ENCODE data around the gene SYT8.

Gene SYT8

GRCh38 chr11:1844221-1845094 lies 9.7 kb downstream of the SYT8 start:
- Histone ChIP-seq H3K4me2 (ENCODE audit: low read length) (peak overlapping the region; percentile 46), H3K9me2 (replicated peaks; ENCODE audit: control insufficient read depth, low read length) (no peaks in the 10 kb centered on the region), H4K20me1 (ENCODE audit: control insufficient read depth, insufficient read depth, low read depth, low read length) (no peaks in the 10 kb centered on the region), H3K9me3 (ENCODE audit: control insufficient read depth, insufficient read depth, low read length) (no peaks in the 10 kb centered on the region), H3K79me2 (ENCODE audit: control insufficient read depth, low read length) (no peaks in the 10 kb centered on the region), H3K4me3 (ENCODE audit: low read length) (0 out of 2 replicates have a peak overlapping the region, but pooled peaks have one; percentile 24), H3K27me3 (ENCODE audit: control insufficient read depth, low read length) (peaks cover 9% of the 10 kb centered on the region; the same call in 1 of the 2 replicates), H3K4me1 (ENCODE audit: control insufficient read depth, low read length) (peaks cover 37% of the 10 kb centered on the region), H3F3A (ENCODE audit: control insufficient read depth, insufficient read depth) (peaks cover 2% of the 10 kb centered on the region; the same call in 1 of the 2 replicates), H3K27ac (ENCODE audit: low read depth, low read length) (no peak overlapping the region), H3K36me3 (ENCODE audit: control insufficient read depth, low read length) (no peaks in the 10 kb centered on the region)
- TF ChIP-seq CTCF (IDR thresholded peaks at IDR 0.05; ENCODE audit: low read depth, low read length, poor library complexity, severe bottlenecking) (no peak), EZH2phosphoT487 (IDR thresholded peaks at IDR 0.05; ENCODE audit: borderline replicate concordance, low read length) (no peak)

GRCh38 chr11:1845095-1845429 lies 10.3 kb downstream of the SYT8 start:
- peak overlapping the region; percentile 46; the same call in 1 of the 2 replicates for H3K4me2 ChIP-seq (ENCODE audit: low read length)
- TF ChIP-seq CTCF (IDR thresholded peaks at IDR 0.05; ENCODE audit: low read depth, low read length, poor library complexity, severe bottlenecking) (no peak), EZH2phosphoT487 (IDR thresholded peaks at IDR 0.05; ENCODE audit: borderline replicate concordance, low read length) (no peak)

GRCh38 chr11:1845561-1846452 lies 11.0 kb downstream of the SYT8 start:
- Histone ChIP-seq H3K79me2 (ENCODE audit: control insufficient read depth, low read length) (no peaks in the 10 kb centered on the region), H3K4me1 (ENCODE audit: control insufficient read depth, low read length) (peaks cover 38% of the 10 kb centered on the region), H3K4me2 (ENCODE audit: low read length) (no peak overlapping the region), H3K4me3 (ENCODE audit: low read length) (no peak overlapping the region), H4K20me1 (ENCODE audit: control insufficient read depth, insufficient read depth, low read depth, low read length) (no peaks in the 10 kb centered on the region), H3K9me3 (ENCODE audit: control insufficient read depth, insufficient read depth, low read length) (no peaks in the 10 kb centered on the region), H3F3A (ENCODE audit: control insufficient read depth, insufficient read depth) (peaks cover 2% of the 10 kb centered on the region; the same call in 1 of the 2 replicates), H3K9me2 (replicated peaks; ENCODE audit: control insufficient read depth, low read length) (no peaks in the 10 kb centered on the region), H3K36me3 (ENCODE audit: control insufficient read depth, low read length) (no peaks in the 10 kb centered on the region), H3K27me3 (ENCODE audit: control insufficient read depth, low read length) (peaks cover 9% of the 10 kb centered on the region; the same call in 1 of the 2 replicates), H3K27ac (ENCODE audit: low read depth, low read length) (no peak overlapping the region)
- TF ChIP-seq EZH2phosphoT487 (IDR thresholded peaks at IDR 0.05; ENCODE audit: borderline replicate concordance, low read length): no peak
- no peak for TF ChIP-seq CTCF (IDR thresholded peaks at IDR 0.05; ENCODE audit: low read depth, low read length, poor library complexity, severe bottlenecking)

More at GRCh38 chr11:1845095-1845429, 10.3 kb downstream of the SYT8 start:
- H3K79me2 ChIP-seq (ENCODE audit: control insufficient read depth, low read length): no peaks in the 10 kb centered on the region
- H3K9me2 ChIP-seq (replicated peaks; ENCODE audit: control insufficient read depth, low read length): no peaks in the 10 kb centered on the region
- peaks cover 9% of the 10 kb centered on the region; the same call in 1 of the 2 replicates for H3K27me3 ChIP-seq (ENCODE audit: control insufficient read depth, low read length)
- no peak overlapping the region for H3K27ac ChIP-seq (ENCODE audit: low read depth, low read length)
- no peaks in the 10 kb centered on the region for H4K20me1 ChIP-seq (ENCODE audit: control insufficient read depth, insufficient read depth, low read depth, low read length)
- peaks cover 37% of the 10 kb centered on the region for H3K4me1 ChIP-seq (ENCODE audit: control insufficient read depth, low read length)
- H3K4me3 ChIP-seq (ENCODE audit: low read length): no peak overlapping the region
- H3K9me3 ChIP-seq (ENCODE audit: control insufficient read depth, insufficient read depth, low read length): no peaks in the 10 kb centered on the region
- H3F3A ChIP-seq (ENCODE audit: control insufficient read depth, insufficient read depth): peaks cover 2% of the 10 kb centered on the region; the same call in 1 of the 2 replicates
- H3K36me3 ChIP-seq (ENCODE audit: control insufficient read depth, low read length): no peaks in the 10 kb centered on the region

All from DOHH2 (cell line).